GM19455 (cell line): ENCODE data around the gene C17orf100.
"Not testable (repeated sequence)": the region's sequence is repeated elsewhere in the genome, so short reads cannot be mapped to it uniquely, and the experiment has no call there.

Source experiments
- ATAC-seq: cut with Tn5 transposase; IDR thresholded peaks from one replicate; pipeline ENCODE4 v1.9.1; 2021; ENCODE audit not compliant: unreplicated experiment

Gene C17orf100

DNA sequence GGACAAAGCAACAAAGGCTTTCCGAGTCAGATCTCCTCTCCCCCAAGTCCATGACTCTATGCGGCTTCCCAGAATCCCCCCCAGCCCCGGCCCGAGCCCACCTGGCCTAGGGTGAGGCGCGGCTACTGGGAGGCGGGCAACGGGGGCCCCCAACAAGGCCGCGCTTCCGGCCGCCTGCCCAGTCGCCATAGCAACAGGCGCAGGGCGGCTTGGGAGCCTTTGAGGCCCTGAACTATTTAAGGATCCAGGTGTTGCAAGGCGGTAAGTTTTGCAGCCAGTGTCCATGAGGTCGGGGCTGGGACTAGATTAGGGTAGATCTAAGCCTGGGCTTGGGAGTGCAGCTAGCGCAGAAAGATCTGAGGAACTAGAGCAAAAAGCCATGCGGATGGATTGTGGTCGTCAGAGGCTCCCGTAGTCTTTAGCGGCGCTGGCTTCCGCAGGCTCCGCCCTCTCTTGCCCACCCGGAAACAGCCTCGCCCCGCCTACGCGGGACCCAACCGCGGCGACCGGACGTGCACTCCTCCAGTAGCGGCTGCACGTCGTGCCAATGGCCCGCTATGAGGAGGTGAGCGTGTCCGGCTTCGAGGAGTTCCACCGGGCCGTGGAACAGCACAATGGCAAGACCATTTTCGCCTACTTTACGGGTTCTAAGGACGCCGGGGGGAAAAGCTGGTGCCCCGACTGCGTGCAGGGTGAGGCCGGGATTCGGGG lies 10.9 kb upstream of the C17orf100 start, which contains the start of the genes KIAA0753 and TXNDC17:
KIAA0753 (minus strand) TSS at position 176 of the 711 bp plus-strand sequence. CDS start 5,608 bp downstream, outside the sequence.
TXNDC17 (plus strand) TSS at position 525 of the 711 bp plus-strand sequence; CDS start at position 548, 23 bp downstream.
- peak; percentile 87 for ATAC-seq

DNA sequence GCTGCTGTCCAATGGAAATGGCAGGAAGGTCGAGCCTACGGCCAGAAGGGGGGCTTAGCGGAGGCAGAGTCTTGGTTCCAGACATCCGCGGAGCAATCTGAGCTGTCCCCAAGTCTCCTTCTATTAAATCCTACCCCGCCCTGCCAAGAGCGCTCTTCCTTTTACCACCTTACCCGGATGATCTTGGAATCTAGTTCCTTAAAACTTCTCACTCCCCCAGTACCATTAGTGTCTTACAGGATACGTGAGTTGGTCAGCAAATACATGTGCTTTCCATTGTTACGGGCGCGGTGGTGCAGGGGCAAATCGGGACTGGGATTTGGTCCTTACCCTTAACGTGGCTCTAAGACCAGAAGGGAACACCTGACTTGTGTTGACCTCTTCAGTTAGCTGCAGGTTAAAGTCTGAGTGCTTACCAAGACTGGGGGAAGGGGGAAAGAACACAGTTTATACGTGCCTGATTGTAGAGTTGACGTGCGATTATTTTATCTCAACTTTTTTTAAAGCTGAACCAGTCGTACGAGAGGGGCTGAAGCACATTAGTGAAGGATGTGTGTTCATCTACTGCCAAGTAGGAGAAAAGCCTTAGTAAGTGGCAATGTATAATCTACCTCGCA lies 10.2 kb upstream of the C17orf100 start:
- no peak for ATAC-seq

DNA sequence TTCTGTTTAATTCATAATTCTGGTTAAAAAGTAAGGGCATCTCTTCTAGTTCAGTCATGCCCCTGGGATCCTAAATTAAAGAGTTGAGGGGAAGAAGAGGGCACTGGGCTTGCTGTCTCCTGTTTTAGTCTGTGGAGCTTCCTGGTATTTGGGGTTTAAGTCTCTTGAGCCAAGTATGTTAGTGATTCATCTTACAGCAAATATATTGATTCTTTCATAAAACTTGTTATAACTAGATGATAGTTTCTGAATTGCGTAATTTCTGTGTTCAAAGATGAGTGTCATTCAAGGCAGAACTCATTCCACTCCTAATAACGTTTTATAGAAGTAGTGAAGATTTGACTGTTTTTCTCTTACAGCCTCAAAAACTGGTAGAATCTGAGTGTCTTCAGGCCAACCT lies 9.0 kb upstream of the C17orf100 start:
- no peak for ATAC-seq

DNA sequence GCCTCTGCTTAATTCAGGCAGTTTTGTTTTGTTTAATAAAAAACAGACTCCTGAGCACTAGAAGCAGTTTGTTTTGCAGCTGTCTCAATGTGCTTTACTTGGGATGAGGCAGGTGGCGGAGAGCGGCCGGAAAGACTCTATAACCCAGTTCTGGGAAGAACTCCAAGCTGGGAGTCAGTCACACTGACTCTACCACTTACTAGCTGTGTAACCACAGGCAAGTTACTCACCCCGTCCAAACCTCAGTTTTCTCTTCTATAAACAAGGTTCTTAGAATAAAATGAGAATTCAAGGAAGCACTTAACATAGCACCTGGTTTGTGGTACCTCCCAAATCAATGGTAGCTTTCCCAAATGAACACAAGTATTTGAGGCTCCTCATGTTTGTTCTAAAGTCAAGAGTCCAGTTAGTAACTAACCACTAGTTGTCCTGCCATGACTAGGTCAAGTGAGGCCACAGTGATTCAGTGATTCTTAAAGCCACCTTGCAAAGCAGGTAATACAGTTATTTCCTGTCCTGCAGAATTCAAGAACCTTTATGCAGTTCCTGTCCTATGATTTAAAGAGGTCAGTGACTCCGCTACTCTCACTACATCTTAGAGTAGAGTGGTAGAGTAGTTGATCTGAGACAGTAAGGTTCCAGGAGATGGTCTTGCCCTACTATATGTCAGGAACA lies 8.0 kb upstream of the C17orf100 start:
- ATAC-seq, result no peak

DNA sequence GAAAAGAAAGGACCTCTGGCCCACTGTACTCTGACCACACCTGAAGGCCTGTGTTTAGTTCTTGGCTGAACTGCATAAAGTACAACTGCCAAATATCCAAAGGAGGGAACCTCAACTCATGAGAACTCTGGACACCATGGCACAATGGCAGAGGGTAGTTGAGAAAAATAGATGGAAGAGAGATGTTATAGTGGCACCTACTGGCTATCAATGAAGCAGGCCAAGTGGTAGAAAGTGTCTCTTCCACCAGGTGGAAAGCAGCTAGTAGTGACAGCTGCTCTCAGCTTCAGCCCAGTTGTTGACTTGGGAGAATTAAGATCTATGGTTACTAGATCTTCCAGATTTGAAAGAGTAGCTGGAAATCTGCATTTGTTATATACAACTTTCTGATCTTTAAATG lies 3.4 kb upstream of the C17orf100 start:
- ATAC-seq, result no peak

DNA sequence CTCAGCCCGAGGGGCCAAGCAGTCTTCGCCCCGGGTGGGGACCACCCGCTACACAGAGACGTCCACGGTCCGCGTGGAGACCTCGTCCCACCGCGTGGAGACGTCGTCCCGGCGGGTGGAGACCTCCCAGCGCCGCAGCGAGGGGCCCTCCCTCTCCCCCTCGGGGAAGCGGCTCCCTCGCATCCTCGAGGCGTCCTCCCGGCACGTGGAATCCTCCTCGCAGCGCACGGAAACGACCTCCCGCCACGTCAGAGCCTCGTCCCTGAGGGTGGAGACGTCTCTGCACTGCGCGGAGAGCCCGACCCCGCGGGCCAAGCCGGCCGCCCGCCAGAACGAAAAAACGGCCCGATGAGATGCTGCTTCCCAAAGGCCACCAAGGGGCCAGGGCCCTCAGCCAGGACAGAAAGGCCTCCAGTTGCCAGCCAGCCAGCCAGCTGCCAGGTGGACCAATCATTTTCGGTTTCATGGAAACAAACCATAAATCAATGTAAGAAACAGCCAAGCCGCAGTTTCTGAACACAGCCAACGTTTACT lies 424 bp downstream of the C17orf100 start:
- peak; percentile 6 for ATAC-seq

DNA sequence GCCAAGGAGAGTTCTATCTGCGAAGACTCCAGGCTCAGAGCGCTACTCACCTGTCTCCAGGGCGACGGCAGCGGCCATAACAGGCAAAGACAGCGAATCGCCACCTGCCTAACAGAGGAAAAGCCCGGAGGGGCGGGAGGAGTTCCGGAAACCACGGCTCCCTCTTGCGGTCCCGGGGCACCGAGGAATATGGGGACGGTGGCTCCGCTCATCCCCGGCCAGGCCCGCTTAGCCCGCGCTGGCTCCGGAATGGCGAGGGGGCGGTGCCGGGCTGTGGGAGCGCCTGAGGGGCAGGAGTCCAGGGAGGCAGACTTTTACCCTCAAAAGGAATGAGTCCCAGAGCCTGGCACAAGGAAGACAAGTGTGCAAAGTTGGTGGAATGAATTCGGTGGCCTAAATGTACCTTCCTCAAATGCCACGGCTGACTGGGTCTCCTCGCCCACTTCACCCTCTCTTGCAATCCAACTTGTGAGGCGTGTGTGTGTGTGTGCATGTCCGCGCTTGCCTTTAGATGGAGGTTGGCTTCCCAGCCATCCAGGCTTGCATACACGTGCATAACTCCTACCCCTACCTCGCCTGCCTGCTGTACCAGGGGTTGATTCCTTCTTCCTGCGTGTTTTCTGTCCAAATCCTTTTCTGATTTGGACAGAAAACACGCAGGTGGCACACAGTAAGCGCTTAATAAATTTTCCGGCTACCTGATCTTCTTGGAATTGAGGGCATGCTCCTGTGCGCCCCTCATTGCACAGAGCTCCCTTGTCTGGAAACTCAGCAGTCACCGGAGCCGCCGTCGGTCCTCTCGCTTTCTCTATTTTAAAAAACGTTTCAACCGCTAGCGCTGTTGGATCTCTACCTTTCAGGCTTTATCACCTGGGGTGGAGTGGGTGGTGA lies 3.5 kb downstream of the C17orf100 start:
- no peak for ATAC-seq

DNA sequence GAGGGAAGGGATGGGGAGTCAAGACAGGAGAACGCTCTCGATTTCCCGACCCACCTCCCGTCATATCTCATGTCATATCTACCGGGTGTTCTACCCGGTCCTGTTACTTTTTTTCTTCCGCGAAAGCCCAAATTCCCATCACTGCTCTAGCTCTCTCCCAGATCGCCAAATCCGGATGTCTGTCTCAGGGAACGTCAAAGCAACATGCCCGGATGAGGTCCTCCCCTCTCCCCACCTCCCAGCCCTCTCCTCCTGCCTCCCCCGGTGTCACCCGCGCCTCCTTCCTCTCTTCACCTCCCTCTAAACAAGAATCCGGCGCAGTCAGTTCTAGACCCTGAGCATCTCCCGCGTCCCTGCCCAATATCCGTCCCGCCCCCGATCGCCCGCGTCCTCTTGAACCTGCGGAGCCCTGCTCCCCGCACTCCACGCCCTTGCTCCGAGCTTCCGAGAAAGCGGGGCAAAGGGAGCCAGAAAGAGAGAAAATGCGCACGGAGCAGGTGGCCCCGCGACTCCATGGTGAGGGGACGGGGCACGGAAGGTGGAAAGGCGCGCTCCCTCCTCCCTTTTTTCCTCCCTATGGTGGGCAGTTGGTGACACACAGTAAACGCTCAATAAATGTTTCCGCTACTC lies 4.3 kb downstream of the C17orf100 start:
- not testable (repeated sequence) for ATAC-seq

DNA sequence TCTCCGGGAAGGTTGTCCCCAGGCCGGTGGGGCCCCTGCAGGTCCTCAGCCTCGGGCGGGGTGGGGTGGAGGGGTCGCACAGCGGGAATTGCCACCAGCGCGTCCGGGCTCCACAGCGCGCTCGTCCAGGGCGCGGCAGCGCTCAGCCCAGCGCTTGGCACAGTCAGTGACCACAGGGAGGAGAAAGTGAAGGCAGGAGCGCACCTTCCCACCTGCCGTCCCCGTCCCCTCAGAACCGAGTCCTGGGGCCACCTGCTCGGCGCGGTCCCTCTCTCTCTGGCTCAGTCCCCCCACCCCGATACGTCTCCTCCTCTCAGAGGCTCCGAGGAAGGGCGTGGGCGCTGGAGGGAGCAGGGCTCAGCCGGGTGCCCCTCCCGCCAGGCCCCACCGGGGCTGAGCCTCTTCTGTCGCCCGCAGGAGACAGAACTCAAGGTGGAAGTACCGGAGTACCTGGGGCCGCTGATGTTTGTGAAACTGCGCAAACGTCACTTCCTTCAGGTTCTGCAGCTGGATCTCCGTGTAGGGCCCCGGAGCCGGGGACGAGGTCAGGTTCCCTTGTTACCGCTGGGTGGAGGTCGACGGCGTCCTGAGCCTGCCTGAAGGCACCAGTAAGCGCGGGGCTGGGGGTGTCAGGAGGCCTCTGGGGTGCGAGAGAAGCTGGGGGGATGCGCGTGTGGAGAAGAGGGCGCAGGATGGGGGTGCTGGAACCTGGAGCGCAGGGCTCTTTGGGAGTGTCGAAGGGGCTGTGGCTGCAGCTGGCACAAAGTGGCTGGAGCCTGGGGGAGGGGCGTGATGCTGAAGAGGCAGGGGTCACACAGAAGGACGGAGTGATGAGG lies 5.5 kb downstream of the C17orf100 start:
- not testable (repeated sequence) for ATAC-seq

DNA sequence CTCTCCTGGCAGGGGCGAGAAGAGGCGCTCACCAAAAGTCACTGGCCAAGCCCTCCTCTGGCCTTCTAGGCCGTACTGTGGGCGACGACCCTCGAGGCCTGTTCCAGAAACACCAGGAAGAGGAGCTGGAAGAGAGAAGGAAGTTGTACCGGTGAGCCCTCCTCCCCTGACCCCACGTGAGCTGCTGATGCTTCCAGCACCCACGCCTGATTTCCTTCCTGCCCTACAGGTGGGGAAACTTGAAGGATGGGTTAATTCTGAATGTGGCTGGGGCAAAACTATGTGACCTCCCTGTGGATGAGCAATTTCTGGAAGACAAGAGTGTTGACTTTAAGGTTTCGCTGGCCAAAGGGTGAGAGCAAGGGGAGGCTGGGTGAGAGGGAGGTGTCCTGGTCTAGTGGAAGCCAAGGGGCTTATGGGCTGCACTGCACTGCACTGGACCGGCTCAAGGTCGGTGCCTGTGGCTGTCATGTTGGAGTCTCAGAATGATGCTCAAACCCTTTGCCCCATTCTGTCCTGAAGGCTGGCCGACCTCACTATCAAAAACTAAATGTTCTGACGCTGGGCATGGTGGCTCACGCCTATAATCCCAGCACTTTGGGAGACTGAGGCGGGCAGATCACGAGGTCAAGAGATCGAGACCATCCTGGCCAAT lies 6.2 kb downstream of the C17orf100 start:
- ATAC-seq, result no peak

DNA sequence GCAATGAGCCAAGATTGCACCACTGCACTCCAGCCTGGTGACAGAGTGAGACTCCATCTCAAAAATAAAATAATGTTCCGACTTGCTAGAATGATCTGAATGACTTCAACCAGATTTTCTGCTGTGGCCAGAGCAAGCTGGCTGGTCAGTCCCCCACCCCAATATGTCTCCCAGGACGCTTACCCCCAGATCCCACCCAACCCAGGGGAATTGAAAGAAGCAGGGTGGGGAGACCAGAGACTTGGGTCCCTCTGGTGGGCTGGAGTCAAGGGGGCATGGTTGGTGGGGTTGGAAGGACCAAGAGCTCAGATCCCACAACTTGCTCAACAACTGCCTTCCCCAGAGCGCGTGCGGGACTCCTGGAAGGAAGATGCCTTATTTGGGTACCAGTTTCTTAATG lies 6.8 kb downstream of the C17orf100 start:
- ATAC-seq, result not testable (repeated sequence)

DNA sequence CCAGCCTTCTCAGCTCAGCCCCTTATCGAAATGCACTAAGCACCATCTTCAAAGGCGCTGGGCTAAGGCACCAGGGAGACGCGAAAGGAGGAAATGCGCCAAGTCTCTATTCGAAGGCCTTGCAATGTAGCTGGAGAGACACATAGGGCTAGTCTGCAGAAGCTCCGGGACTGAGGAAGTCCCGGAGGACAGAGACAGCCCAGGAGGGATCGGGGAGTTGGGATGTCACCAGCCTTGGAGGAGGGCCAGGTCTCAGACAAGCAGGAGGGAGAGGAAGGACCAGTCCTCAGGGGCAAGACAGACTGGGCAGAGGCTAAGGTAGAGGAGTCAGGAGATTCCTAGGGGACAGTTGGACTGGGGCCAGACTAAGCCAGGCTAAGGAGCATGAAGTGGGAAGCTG lies 8.5 kb downstream of the C17orf100 start:
- ATAC-seq, result no peak

DNA sequence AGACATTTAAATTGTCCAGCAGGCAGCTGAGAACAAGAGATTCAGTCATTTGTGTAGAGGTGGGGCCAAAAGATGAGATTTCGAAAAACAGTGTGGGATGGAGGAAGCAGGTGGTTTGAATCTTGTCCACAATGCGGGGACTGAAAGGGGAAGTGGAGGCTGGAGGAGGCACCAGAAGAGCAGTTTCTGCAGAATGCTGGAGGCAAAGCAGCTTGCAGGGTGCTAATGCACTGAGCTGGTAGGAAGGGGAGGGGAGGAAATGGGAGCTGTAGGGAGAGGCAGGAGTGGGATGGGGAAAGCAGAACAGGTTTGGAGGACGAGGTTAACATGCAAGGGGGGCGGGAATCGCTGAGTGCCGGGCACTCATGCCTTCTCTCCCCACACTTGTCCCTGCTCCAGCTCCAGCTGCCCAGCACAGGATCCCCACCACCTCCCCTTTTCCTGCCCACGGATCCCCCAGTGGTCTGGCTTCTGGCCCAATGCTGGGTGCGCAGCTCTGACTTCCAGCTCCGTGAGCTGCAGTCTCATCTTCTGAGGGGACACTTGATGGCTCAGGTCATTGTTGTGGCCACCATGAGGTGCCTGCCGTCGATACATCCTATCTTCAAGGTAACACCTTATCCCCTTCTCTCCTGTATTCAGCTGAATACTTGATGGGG lies 9.4 kb downstream of the C17orf100 start:
- ATAC-seq, result peak; percentile 63

DNA sequence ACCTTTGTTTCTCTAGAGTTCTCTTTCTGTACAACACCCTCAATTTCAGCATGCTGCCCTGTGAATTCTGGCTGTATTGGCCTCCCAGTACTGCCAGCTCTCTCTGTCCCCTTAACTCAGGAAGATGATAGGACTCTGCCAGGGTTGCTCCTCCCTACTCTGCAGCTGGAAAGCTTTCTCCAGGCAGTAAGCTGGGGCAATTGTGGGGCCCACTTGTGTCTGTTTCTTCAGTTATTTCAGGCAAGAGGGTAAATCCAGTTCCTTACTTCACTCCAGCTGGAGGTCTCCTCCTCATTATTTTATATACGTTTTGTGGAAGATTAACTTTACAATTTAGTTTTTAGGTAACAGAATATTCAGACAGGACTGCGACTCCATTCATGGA lies 9.9 kb downstream of the C17orf100 start:
- ATAC-seq, result no peak

DNA sequence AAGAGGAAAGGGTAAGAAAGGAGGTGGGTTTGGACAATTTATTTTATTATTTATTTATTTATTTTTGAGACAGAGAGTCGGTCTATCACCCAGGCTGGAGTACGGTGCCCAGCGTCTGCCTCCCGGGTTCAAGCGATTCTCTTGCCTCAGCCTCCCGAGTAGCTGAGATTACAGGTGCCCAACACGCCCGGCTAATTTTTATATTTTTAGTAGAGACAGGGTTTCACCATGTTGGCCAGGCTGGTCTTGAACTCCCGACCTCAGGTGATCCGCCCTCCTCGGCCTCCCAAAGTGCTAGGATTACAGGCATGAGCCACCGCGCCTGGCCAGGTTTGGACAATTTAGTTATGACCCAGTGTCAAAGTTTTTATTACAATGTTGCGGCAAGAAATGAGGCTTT lies 11.6 kb downstream of the C17orf100 start:
- not testable (repeated sequence) for ATAC-seq

DNA sequence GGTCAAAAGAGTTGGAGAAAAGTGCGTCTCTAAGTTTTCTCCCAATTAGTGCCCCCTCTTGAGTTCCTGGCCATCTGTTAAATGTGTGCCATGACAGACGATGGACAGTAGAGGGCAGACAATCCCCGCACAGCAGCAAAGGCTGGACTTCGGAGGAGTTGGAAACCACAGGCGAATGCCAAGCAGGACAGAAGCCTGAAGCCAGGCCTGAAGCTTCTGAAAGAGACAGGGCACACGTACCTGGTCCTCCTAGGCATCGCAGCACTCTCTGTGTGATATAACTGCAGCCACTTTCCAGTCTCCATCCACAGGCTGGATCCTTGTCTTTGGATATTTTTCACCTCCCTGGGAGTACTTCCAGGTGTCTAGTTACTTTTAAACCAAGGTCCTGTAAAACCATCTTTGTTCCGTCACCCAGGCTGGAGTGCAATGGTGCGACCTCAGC lies 14.5 kb downstream of the C17orf100 start:
- no peak for ATAC-seq

DNA sequence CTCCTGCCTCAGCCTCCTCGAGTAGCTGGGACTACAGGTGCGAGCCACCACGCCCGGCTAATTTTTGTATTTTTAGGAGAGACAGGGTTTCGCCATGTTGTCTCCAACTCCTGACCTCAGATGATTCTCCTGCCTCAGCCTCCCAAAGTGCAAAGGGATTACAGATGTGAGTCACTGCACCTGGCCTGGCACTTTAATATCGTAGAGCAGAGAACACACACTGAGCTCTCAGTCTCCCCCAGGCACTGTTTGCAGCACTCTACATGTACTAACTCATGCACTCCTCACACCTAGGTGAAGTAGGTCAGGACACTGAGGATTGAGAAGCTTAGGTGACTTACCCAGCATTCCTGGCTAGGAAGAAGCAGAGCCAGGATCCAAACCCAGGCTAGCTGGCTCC lies 15.0 kb downstream of the C17orf100 start:
- ATAC-seq, result no peak

DNA sequence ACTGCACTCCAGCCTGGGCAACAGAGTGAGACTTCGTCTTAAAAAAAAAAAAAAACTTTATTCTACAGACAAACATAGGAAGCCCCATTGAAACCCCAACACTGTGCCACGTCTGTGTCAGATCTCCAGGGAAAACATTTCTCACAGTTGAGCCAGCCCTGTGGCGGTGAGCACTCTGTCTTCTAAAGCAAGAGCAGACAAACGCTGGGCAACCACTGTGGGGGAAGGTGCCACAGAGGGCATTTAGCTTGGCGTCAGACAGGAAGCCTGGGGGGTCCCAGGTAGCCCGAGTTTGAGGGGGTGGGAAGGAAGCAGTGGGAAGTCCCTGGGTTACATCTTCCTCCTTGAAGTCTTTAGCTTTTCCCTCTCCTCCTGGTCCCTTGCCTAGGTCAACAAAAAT lies 16.0 kb downstream of the C17orf100 start:
- ATAC-seq, result no peak
